HEK293 (cell line): ENCODE data around the gene LCN1.
"Not testable (repeated sequence)": the region's sequence is repeated elsewhere in the genome, so short reads cannot be mapped to it uniquely, and the experiment has no call there.

Source experiments
- CTCF ChIA-PET: fragments of 350-600 bp; formaldehyde crosslinking; extraction: SDS; loops from one replicate; lab custom pipeline; 2021; ENCODE audit warnings: antibody characterized with exemption; lab: Yijun Ruan, JAX
- POLR2A ChIA-PET: fragments of 300-600 bp; formaldehyde crosslinking; extraction: SDS; loops from one replicate; lab custom pipeline; 2020; ENCODE audit warnings: antibody characterized with exemption, inconsistent platforms; lab: Yijun Ruan, JAX
- H3K27ac ChIP-seq: fragments of 200-500 bp; sonication (Bioruptor generic); 2 replicates; pipeline ENCODE4 v1.5.1; 2014; ENCODE audit warnings: low read depth, low read length, control low read depth, inconsistent platforms; ENCODE audit errors: extremely low read depth
- H3K36me3 ChIP-seq, 2 experiments: fragments of 200-500 bp in 1 of 2; sonication (Bioruptor generic) in 1 of 2; 1 replicate in 1 of 2; 2 replicates in 1 of 2; pipeline ENCODE4 v1.5.1; 2014 to 2017; ENCODE audit warnings: inconsistent platforms in 2 of 2, low read length in 2 of 2; ENCODE audit not compliant: control insufficient read depth in 2 of 2, insufficient read depth in 1 of 2
- H3K4me1 ChIP-seq: fragments of 200-500 bp; sonication (Bioruptor generic); 2 replicates; pipeline ENCODE4 v1.5.1; 2014; ENCODE audit warnings: mild to moderate bottlenecking, low read length, inconsistent platforms; ENCODE audit not compliant: control insufficient read depth, insufficient read depth
- H3K4me3 ChIP-seq: 2 replicates; pipeline ENCODE4 v1.5.1; 2011; ENCODE audit warnings: low read depth, mild to moderate bottlenecking, control low read depth, low read length, moderate library complexity
- H3K9me3 ChIP-seq: fragments of 200-500 bp; sonication (Bioruptor generic); 2 replicates; pipeline ENCODE4 v1.5.1; 2014; ENCODE audit warnings: low read depth, low read length, inconsistent platforms; ENCODE audit not compliant: control insufficient read depth, insufficient read depth
- SCRT2 ChIP-seq: fragments of 450-650 bp; formaldehyde crosslinking; IDR thresholded peaks from 2 replicates; pipeline ENCODE4 v1.5.1; 2016; ENCODE audit warnings: missing biosample characterization, missing genetic modification characterization
- ZFHX2 ChIP-seq: fragments of 450-650 bp; formaldehyde crosslinking; conservative IDR thresholded peaks from 2 replicates; pipeline ENCODE4 v1.5.1; 2016; ENCODE audit warnings: missing biosample characterization, missing genetic modification characterization
- ZNF16 ChIP-seq: fragments of 450-650 bp; formaldehyde crosslinking; IDR thresholded peaks from 2 replicates; pipeline ENCODE4 v1.5.1; 2016; ENCODE audit warnings: low read depth, missing biosample characterization, missing genetic modification characterization
- ZNF600 ChIP-seq: fragments of 450-650 bp; formaldehyde crosslinking; IDR thresholded peaks from 2 replicates; pipeline ENCODE4 v1.5.1; 2016; ENCODE audit warnings: missing biosample characterization, missing genetic modification characterization
- ZNF629 ChIP-seq: fragments of 450-650 bp; formaldehyde crosslinking; IDR thresholded peaks from 2 replicates; pipeline ENCODE4 v1.5.1; 2017; ENCODE audit warnings: missing biosample characterization, missing genetic modification characterization
- TF ChIP-seq, protein P1 (sequence below): fragments of 450-650 bp; formaldehyde crosslinking; IDR thresholded peaks from 2 replicates; pipeline ENCODE4 v1.5.1; 2017; ENCODE audit warnings: missing biosample characterization, missing genetic modification characterization

Gene LCN1

DNA sequence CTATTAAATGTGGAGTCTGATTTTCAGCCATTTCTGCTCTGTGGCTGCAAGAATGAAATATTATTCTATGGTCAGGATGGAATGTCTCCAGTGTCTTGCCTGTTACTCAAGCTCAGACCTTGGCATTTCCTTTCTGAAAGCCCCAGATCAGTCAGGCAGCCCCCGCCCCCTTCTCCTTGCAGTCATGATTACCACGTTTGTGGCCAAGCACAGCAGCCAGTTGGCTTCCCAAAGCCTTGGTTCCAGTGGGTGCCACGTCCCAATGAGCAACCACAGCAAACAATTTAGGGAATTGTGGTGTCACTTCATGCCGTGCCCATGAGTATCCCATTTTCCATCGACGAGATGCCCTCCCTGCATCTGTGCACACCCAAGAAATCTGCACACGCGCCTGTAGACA is 15.0 kb downstream of the LCN1 start (continued):
- TF ChIP-seq, protein P1, sequence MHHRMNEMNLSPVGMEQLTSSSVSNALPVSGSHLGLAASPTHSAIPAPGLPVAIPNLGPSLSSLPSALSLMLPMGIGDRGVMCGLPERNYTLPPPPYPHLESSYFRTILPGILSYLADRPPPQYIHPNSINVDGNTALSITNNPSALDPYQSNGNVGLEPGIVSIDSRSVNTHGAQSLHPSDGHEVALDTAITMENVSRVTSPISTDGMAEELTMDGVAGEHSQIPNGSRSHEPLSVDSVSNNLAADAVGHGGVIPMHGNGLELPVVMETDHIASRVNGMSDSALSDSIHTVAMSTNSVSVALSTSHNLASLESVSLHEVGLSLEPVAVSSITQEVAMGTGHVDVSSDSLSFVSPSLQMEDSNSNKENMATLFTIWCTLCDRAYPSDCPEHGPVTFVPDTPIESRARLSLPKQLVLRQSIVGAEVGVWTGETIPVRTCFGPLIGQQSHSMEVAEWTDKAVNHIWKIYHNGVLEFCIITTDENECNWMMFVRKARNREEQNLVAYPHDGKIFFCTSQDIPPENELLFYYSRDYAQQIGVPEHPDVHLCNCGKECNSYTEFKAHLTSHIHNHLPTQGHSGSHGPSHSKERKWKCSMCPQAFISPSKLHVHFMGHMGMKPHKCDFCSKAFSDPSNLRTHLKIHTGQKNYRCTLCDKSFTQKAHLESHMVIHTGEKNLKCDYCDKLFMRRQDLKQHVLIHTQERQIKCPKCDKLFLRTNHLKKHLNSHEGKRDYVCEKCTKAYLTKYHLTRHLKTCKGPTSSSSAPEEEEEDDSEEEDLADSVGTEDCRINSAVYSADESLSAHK (tag by site-specific recombination): no peak
- no peak for TF ChIP-seq ZNF600 (tag by site-specific recombination)

DNA sequence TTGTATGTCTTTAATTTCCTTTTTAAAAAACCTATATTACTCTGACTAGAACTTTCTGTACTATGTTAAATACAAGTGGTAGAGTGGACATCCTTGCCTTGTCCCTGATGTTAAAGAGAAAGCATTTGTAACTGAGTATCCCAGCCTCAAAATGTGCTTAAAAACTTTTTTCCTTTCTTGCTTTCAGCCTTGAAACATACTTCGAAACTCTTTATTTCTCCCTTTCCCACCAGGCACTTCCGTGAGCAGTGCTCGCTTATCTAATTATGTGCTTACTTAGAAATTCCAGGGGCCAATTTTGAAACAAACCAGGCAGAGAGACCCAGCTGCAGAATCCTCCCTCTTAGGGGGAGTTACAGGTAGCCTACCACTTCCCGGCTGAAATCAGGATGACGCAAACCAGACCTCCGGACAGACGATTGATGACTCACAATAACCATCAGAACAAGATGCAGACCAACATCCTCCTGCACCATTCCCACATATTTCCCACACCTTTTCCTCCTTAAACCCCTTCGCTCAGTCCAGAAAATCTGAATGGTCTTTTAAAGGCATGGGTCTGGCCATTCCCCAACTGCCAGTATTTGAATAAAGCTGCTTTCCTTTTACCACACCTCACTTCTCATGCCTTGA is 22.1 kb downstream of the LCN1 start:
- H3K36me3 ChIP-seq, H3K9me3 ChIP-seq, POLR2A ChIA-PET, H3K27ac ChIP-seq, H3K4me3 ChIP-seq, H3K4me1 ChIP-seq: not testable (repeated sequence)
- CTCF ChIA-PET: interaction anchor here (0.6 kb wide), 1 partner anchor 63 kb away, joined by 3 read pairs; no protein-coding TSS in a partner anchor
- peak; percentile 50 for TF ChIP-seq ZNF629 (tag by site-specific recombination)
- TF ChIP-seq SCRT2: 0 out of 2 replicates have a peak, but pooled peaks have one; percentile 39
- 0 out of 2 replicates have a peak, but pooled peaks have one; percentile 14 for TF ChIP-seq ZFHX2 (tag by site-specific recombination)
- peak; percentile 50; the same call in 1 of the 2 replicates for TF ChIP-seq ZNF600 (tag by site-specific recombination)

DNA sequence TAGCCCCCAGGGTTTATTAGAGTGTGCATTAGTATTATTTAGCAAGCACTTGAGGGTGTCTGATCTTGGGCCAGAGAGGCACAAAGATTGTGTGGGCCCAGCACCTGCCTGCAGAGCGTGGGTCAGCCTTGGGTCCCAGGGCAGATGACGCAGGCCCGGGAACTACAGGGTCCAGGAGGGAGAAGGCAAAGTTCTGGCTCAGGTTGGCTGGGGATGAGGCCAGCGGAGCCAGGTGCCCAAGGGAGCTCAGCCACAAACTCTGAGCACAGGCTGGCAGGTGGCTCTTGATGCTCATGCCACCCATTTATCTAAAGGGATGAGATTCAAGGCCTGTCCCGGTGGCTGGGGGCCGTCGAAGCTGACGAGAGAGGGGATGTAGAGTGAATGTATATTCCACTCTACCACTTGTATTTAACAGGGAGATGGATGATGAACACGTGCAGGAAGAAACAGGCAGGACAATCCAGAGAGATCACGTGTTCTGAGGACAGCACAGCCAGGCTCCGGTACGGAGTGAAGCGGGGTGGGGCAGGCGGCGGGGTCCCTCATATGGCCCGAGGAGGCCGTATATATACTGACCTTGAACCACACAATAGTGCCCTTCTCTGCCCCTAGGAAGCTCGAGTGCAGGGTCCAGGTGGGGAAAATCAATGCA is 23.9 kb downstream of the LCN1 start:
- Histone ChIP-seq H3K4me3 (no peak overlapping the region), H3K36me3 (no peaks in the 10 kb centered on the region)
- TF ChIP-seq ZNF16 (tag by site-specific recombination): no peak
- TF ChIP-seq, all 188 proteins: peak for 0
- no peaks in the 10 kb centered on the region for H3K9me3 ChIP-seq
- H3K4me1 ChIP-seq: no peaks in the 10 kb centered on the region
- CTCF ChIA-PET: interaction anchor here (0.6 kb wide), 3 partner anchors 10 to 71 kb away, joined by 3 to 6 read pairs (median 3); a partner anchor contains a TSS
- POLR2A ChIA-PET: no interaction called here
- H3K27ac ChIP-seq: no peak overlapping the region

DNA sequence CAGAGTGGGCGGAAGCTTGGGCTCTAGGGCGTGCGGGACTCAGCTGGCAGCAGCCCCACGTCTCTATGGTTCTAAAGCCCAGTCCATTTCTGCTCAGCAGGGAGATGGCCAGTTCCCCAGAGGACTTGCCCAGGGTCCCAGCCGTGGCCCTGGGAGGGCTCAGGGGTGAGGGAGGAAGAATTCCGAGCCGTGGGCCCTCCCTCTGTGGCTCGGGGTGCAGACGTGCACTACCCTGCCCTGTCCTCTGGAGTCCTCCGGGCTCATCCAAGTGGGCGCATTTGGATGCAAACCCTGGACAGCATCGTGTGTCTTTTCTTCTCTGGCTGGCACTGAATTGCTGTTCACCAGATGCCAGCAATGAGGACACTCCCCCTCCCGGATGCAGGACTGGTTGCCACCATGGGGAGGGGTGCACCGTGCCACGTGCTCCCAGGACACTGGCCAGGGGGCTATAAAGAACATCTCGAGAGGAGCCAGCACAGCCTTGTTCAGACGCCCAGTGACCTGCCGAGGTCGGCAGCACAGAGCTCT is 24.5 kb downstream of the LCN1 start, which contains the start of gene OBP2A:
Gene OBP2A (plus strand): TSS at position 481 of the 531 bp plus-strand sequence. CDS start 55 bp downstream, outside the sequence.
- H3K4me3 ChIP-seq, H3K27ac ChIP-seq, H3K36me3 ChIP-seq, H3K9me3 ChIP-seq, POLR2A ChIA-PET, H3K4me1 ChIP-seq: not testable (repeated sequence)
- CTCF ChIA-PET: interaction anchor here (0.6 kb wide), 2 partner anchors 11 to 70 kb away, joined by 3 to 6 read pairs; no protein-coding TSS in a partner anchor

- H3K36me3 ChIP-seq, H3K27ac ChIP-seq, POLR2A ChIA-PET, H3K4me1 ChIP-seq, CTCF ChIA-PET, H3K4me3 ChIP-seq, H3K9me3 ChIP-seq: not testable (repeated sequence)
Measured at GRCh38 chr9:135546792-135547617, 25.8 kb downstream of the LCN1 start.
